ENCODE measurements around the gene PDRG1.

DNA sequence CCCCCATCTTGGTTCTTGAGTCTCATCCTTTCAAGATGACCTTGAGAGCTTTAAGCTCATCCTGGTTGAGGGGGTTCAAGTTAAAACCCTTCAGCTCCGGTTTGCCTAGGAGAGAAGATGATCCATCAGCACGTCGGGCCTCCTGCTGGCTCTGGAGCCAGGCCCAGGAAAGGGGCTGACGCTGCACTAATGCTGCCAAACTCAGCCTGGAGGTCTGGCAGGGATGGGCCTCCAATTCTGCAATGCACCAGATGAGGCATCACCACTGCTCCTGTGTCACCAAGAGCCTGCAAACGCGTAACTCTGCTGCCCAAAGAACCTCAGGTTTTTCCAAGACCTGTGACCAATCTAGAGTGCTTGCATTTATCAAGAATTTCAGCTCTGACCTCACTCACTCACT, 6.1 kb downstream of the PDRG1 start:
- TF ChIP-seq SUZ12 (IDR thresholded peaks at IDR 0.05) (no peak), ARNT (IDR thresholded peaks at IDR 0.05) (no peak), L3MBTL2 (conservative IDR thresholded peaks at IDR 0.05) (no peak), BHLHE40 (IDR thresholded peaks at IDR 0.05; ENCODE audit: borderline replicate concordance) (no peak), SP1 (IDR thresholded peaks at IDR 0.05) (no peak)

Data from HEK293T (cell line).